ENCODE data around the gene CACNB3. TPM values are rescaled to one million over a fixed set of nuclear protein-coding genes. Genes with fewer than 3 reads are reported as not detected.

The CACNB3 gene
- total and polyA plus RNA-seq, 9 of the 15 experiments (the other 6 are each of a cell fraction or from before 2014, with no cell fraction given): 0.24 to 2.0 (median 1.5) TPM

DNA sequence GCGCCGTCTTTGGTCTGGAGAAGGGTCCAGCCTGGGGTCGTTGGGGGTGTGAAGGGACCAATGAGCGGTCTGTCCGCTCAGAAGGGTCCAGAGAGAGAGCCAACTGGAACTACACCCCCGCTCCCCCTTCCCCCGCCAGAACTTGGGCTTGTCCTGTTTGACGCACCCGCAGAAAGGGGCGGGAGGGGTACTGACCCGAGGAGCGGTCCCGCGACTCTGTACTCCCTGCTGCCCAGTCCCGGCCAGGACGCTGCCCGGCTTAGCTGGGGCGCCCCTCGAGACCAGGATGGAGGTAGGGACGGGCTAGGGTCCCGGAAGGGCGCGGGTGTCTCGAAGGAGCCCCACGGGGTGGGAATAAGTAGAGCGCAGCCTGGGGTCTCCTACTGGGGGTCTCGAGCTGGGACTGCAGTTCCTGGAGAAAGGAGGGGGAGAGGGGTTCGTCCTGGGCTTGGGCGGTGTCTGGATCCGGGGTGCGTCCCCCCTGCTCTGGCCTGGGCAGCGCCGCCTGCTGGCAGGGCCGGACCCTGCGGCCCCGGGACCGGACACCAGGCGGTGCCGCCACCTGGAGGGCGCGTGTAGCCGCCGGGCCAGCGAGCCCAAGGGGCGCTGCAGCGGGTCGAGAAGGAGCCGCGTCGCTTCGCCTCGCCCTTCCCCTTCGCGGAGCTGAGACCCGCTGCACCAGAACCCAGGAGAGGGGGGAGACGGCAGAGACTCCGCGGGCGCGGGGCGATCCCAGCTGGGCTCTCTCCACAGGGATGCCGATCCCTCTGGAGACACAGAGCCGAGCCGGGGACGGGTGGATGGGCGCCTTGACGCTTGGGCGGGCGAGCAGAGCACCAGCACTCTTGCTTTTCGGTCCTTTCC is 3.8 kb upstream of the CACNB3 start (continued):
- no peak for TF ChIP-seq NR2C1 (IDR thresholded peaks at IDR 0.05)
- TF ChIP-seq NR2C1 (tag; IDR thresholded peaks at IDR 0.05): no peak
- peak; percentile 67 for TF ChIP-seq ATF7 (IDR thresholded peaks at IDR 0.05)
- TF ChIP-seq ZNF668 (CRISPR knock-in tag; IDR thresholded peaks at IDR 0.05): no peak
- TF ChIP-seq, protein P1, sequence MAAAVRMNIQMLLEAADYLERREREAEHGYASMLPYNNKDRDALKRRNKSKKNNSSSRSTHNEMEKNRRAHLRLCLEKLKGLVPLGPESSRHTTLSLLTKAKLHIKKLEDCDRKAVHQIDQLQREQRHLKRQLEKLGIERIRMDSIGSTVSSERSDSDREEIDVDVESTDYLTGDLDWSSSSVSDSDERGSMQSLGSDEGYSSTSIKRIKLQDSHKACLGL (CRISPR knock-in tag; IDR thresholded peaks at IDR 0.05; ENCODE audit: borderline replicate concordance, poor library complexity, severe bottlenecking): no peak
- TF ChIP-seq, protein P2, sequence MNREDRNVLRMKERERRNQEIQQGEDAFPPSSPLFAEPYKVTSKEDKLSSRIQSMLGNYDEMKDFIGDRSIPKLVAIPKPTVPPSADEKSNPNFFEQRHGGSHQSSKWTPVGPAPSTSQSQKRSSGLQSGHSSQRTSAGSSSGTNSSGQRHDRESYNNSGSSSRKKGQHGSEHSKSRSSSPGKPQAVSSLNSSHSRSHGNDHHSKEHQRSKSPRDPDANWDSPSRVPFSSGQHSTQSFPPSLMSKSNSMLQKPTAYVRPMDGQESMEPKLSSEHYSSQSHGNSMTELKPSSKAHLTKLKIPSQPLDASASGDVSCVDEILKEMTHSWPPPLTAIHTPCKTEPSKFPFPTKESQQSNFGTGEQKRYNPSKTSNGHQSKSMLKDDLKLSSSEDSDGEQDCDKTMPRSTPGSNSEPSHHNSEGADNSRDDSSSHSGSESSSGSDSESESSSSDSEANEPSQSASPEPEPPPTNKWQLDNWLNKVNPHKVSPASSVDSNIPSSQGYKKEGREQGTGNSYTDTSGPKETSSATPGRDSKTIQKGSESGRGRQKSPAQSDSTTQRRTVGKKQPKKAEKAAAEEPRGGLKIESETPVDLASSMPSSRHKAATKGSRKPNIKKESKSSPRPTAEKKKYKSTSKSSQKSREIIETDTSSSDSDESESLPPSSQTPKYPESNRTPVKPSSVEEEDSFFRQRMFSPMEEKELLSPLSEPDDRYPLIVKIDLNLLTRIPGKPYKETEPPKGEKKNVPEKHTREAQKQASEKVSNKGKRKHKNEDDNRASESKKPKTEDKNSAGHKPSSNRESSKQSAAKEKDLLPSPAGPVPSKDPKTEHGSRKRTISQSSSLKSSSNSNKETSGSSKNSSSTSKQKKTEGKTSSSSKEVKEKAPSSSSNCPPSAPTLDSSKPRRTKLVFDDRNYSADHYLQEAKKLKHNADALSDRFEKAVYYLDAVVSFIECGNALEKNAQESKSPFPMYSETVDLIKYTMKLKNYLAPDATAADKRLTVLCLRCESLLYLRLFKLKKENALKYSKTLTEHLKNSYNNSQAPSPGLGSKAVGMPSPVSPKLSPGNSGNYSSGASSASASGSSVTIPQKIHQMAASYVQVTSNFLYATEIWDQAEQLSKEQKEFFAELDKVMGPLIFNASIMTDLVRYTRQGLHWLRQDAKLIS (CRISPR knock-in tag; IDR thresholded peaks at IDR 0.05): 0 out of 2 replicates have a peak, but pooled peaks have one; percentile 68
- TF ChIP-seq, protein P3, sequence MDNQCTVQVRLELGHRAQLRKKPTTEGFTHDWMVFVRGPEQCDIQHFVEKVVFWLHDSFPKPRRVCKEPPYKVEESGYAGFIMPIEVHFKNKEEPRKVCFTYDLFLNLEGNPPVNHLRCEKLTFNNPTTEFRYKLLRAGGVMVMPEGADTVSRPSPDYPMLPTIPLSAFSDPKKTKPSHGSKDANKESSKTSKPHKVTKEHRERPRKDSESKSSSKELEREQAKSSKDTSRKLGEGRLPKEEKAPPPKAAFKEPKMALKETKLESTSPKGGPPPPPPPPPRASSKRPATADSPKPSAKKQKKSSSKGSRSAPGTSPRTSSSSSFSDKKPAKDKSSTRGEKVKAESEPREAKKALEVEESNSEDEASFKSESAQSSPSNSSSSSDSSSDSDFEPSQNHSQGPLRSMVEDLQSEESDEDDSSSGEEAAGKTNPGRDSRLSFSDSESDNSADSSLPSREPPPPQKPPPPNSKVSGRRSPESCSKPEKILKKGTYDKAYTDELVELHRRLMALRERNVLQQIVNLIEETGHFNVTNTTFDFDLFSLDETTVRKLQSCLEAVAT (IDR thresholded peaks at IDR 0.05): peak; percentile 26 to 67; a peak in 1 of 4 replicates
- TF ChIP-seq, protein P4, sequence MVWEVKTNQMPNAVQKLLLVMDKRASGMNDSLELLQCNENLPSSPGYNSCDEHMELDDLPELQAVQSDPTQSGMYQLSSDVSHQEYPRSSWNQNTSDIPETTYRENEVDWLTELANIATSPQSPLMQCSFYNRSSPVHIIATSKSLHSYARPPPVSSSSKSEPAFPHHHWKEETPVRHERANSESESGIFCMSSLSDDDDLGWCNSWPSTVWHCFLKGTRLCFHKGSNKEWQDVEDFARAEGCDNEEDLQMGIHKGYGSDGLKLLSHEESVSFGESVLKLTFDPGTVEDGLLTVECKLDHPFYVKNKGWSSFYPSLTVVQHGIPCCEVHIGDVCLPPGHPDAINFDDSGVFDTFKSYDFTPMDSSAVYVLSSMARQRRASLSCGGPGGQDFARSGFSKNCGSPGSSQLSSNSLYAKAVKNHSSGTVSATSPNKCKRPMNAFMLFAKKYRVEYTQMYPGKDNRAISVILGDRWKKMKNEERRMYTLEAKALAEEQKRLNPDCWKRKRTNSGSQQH (CRISPR knock-in tag; IDR thresholded peaks at IDR 0.05): no peak
- TF ChIP-seq HMG20B (CRISPR knock-in tag; IDR thresholded peaks at IDR 0.05): no peak
- TF ChIP-seq, protein P5, sequence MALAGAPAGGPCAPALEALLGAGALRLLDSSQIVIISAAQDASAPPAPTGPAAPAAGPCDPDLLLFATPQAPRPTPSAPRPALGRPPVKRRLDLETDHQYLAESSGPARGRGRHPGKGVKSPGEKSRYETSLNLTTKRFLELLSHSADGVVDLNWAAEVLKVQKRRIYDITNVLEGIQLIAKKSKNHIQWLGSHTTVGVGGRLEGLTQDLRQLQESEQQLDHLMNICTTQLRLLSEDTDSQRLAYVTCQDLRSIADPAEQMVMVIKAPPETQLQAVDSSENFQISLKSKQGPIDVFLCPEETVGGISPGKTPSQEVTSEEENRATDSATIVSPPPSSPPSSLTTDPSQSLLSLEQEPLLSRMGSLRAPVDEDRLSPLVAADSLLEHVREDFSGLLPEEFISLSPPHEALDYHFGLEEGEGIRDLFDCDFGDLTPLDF (CRISPR knock-in tag; IDR thresholded peaks at IDR 0.05): 0 out of 2 replicates have a peak, but pooled peaks have one; percentile 53
- TF ChIP-seq NUFIP1 (IDR thresholded peaks at IDR 0.05; ENCODE audit: partially characterized antibody): no peak
- TF ChIP-seq, protein P6, sequence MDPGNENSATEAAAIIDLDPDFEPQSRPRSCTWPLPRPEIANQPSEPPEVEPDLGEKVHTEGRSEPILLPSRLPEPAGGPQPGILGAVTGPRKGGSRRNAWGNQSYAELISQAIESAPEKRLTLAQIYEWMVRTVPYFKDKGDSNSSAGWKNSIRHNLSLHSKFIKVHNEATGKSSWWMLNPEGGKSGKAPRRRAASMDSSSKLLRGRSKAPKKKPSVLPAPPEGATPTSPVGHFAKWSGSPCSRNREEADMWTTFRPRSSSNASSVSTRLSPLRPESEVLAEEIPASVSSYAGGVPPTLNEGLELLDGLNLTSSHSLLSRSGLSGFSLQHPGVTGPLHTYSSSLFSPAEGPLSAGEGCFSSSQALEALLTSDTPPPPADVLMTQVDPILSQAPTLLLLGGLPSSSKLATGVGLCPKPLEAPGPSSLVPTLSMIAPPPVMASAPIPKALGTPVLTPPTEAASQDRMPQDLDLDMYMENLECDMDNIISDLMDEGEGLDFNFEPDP (CRISPR knock-in tag; IDR thresholded peaks at IDR 0.05): no peak
- TF ChIP-seq, protein P7, sequence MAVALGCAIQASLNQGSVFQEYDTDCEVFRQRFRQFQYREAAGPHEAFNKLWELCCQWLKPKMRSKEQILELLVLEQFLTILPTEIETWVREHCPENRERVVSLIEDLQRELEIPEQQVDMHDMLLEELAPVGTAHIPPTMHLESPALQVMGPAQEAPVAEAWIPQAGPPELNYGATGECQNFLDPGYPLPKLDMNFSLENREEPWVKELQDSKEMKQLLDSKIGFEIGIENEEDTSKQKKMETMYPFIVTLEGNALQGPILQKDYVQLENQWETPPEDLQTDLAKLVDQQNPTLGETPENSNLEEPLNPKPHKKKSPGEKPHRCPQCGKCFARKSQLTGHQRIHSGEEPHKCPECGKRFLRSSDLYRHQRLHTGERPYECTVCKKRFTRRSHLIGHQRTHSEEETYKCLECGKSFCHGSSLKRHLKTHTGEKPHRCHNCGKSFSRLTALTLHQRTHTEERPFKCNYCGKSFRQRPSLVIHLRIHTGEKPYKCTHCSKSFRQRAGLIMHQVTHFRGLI (CRISPR knock-in tag; IDR thresholded peaks at IDR 0.05): no peak
- TF ChIP-seq ZFP30 (CRISPR knock-in tag; IDR thresholded peaks at IDR 0.05; ENCODE audit: borderline replicate concordance): no peak
